GM21723 (cell line): ENCODE measurements around the gene FEZ2.

Source experiments
- ATAC-seq: cut with Tn5 transposase; IDR thresholded peaks from one replicate; pipeline ENCODE4 v1.9.1; 2021; ENCODE audit warnings: mild to moderate bottlenecking, moderate library complexity; ENCODE audit not compliant: unreplicated experiment

The FEZ2 gene

GRCh38 chr2:36587556-36587955 lies 10.4 kb downstream of the FEZ2 start:
- ATAC-seq = no peak

DNA sequence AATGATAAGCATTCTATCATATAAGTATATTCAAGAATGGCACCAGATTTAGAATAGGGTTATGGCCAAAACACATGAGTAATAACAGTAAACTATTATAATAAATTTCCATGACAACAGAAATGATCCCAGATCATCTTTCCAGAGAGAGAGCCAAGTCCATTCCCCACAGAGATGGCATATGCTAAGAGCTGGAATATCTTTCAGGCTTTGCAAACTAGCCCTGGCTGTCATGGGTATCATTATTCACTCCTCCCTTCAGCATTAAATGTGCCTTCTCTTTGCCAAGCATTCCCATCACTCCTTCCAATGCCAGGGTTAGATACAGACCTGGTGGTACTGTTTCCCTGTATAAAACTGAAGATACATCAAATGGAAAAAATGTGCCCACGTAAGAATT lies 10.9 kb downstream of the FEZ2 start:
- no peak for ATAC-seq

- ATAC-seq = no peak
Observed at GRCh38 chr2:36586672-36587071, 11.3 kb downstream of the FEZ2 start.

- ATAC-seq = no peak
Observed at GRCh38 chr2:36584148-36584794, 13.7 kb downstream of the FEZ2 start.

GRCh38 chr2:36582951-36583350 lies 15.0 kb downstream of the FEZ2 start:
- ATAC-seq = no peak

DNA sequence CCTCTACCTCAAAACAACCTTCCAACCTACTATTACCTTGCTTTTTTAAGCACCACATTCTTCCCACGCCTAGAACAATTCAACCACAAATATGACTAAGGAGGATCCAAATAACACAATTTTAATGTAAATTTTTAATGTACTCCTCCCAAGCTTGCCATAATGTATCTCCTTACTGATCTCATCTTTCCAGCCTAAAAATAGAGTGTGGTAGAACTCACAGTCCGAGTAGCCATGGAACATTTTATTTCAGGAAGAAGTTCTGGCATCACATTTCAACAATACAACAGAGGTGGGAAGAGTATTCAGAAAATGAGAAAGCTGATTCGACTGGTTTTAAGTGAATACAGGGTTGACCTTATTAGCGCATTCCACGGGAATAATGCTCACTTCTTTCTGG lies 15.4 kb downstream of the FEZ2 start:
- no peak for ATAC-seq

DNA sequence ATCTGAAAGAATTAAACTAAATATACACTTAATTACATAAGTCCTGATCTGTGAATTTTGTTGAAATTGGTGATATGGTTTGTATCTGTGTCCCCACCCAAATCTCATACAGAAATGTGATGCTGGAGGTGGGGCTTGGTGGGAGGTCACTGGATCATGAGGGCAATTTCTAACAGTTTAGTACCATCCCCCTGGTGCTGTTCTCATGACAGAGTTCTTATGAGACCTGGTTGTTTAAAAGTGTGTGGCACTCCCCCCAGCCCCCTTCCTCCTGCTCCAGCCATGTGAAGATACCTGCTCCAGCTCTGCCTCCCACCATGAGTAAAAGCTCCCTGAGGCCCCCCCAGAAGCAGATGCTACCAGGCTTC lies 18.7 kb downstream of the FEZ2 start:
- no peak for ATAC-seq

DNA sequence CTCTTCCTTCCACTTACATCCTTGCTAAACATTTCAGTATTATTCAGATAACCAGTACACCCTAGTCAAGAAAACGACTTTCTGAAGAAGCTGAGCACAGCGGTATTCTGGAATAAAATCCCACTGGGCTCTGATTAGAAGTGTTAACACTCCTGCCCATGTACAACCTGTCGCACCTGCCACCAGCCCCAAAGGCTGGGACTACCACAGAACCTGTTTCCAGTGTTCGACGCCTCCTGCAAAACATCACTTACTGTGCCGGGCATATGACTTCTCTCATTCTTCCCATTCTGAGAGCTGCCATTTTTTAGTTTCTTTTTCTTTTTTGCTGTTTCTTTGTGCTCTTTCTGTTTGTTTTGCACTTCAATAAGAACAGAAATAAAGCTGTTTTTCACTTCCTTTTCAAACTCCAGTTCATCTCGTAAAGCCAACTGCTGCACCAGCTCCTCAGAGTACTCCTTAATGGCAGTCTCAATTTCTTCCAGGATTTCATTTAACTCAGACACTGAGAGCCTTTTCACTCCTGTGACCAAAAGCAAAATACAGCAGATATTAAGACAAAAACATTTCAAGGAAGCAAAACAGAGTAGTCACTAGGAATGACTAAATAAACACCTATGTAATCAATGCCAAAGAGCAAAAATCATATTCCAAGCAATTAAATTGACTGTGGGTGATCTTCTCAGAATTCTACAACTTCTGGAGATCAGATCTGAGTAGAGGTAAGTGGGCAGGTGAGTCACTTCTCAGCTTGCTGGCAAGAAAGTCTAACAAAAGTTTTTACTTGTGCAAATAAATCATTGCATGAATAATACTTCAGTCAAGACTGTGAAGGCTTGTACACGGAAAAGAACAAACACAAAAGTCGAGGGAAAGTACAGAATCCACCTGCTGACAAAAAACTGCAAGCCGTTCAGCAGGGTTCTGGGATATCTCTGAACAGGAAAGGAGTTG lies 19.3 kb downstream of the FEZ2 start:
- ATAC-seq = peak; percentile 57

DNA sequence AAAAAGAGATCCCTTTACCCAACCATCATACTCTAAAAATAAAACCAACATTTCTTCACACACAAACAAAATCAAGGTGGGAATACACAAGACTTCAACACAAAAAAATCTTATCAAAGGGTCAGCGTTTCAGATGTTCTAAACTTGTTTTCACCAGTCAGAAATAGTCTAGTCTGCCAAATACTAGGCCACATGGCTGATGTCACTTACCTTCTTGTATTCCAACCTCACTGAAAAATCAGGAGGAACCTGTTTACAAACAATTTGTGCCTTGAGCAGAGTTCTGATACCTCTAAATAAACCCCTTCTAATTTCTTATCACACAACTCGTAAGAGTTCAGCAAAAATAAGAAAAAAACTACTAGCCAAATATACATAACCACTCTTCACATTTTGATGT lies 20.1 kb downstream of the FEZ2 start:
- ATAC-seq = no peak

- no peak for ATAC-seq
Observed at GRCh38 chr2:36574560-36574959, 23.4 kb downstream of the FEZ2 start.

DNA sequence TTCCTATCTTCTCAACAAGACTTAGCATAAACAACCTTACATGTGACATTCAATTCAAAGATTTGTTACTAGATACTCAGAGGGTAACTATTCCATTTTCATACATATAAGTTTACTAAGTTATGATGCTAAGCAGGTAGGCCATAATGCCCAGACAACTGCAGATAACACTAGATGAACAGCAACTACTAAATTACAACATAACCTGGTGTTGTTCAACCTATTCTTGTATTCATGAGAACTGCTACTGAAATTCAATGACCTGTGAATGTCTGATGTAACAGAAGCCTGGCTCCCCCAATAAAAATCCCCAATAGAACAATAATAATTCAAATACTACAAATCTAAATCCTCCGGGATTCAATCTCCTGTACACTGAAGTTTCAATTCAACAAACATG lies 24.8 kb downstream of the FEZ2 start:
- no peak for ATAC-seq

DNA sequence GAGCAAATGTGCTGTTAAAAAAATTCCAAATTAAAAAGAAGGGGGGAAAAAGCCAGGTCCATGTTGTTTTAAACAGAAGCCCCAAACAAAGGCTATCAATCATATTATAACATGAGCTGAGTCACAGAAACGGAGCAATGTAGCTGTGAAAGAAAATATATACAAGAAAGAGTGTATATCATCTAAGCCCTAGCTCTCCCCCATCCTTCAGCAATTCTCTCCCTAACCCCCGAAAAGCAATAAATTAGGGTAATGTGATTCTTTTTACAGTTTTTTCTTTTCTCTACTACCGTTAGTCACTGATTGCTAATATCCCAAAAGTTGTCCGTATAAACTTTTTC lies 25.3 kb downstream of the FEZ2 start:
- ATAC-seq = no peak

DNA sequence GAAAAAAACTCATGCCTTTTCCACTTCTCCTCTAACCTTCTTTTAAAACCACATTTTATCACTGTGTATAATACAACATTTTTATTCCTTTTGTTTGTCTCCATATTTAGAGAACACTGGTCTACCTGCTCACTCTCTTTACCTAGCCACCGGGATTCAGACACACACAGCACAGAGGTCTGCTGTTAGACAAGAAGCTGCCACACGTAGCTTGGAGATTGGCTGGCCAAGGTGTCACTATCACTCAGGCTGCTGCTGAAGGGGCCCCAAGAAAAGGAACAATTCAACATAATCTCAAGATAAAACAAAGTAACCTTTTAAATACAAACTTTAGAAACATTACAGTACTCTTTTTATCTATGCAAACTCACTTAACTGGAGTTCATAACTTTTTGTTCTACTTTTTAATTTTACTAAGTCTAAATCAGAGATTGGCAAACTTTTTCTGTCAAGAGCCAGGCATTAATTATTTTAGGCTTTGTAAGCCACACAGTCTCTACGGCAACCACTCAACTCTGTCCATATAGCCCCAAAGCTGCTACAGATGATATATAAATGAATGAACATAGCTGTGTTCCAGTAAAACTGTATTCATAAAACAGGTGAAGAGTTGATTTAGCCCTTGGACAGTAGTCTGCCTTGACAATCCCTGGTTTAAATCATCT lies 25.8 kb downstream of the FEZ2 start:
- no peak for ATAC-seq

GRCh38 chr2:36570416-36570815 lies 27.6 kb downstream of the FEZ2 start:
- ATAC-seq = no peak

DNA sequence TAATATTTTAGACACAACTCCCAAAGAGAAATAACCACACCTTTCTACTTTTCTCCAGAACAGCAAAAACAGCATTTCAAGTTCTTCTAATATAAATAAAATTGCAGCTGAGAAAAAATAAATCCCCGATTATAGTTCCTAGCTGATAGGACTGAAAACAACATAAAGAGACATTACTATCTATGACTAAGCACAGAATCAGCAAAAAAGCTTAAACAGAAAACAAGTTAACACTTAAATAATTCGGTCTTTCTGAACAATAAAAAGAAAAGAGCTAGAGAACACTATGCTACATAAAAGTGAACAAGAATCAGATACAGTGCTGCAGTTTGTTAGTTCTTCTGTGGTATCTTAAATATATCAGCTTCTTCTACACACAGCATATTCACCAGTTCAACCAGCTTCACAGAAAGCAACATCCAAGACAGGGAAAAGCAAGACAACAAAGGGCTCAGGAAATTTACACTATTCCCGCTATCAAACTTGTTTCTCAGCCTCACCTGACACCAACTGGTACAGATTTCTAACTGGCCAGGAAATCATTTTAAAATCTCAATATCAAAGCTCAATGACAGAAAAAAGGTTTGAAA lies 28.6 kb downstream of the FEZ2 start:
- ATAC-seq = no peak

GRCh38 chr2:36568516-36569246 lies 29.3 kb downstream of the FEZ2 start:
- ATAC-seq = no peak

DNA sequence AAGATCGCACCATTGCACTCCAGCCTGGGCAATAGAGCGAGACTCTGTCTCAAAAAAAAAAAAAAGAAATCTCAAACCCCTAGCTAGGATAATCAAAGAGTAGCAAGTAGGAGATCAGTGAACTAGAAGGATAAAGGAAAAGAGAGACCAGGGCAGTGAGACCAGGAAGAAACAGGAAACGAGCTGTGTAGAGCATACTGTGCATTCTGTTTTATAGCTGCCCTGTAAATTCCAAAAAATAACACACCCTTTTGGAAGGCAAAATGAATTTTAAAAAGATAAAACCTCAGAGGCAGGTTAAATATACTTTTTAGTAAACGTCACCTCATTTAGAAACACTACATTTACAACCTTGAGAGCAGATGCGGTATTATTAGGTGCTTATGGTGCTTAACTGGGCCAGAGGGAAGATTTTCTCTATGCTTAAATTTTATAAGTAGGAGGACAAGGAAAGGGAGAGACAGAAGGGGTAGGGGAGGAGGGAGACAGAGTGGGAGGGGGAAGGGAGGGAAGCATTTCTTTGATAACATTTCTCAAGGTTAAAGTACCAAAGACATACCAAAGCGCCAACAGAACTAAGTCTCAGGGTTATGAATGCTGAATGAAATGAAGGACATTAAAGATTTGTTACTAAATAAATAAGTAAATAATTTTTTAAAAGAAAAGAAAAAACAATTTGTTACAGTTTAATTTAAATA lies 30.1 kb downstream of the FEZ2 start:
- no peak for ATAC-seq

- no peak for ATAC-seq
Observed at GRCh38 chr2:36566887-36567286, 31.1 kb downstream of the FEZ2 start.

DNA sequence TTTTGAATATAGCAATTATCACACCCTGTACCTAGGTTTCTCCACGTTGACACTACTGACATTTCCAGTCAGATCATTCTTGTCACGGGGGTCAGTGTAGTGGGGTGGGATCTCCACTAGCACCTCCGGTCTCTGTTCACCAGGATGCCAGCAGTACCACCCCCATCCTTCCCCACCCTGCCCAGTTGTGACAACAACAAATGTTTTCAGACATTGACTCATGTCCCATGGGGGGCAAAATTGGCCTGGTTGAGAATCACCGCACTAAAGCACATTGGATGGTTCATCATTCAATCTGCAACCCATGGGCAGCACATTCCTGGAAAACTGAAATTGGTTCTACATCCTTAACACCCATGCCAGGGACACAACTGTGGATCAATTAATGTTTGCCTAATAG lies 32.3 kb downstream of the FEZ2 start:
- ATAC-seq = no peak

GRCh38 chr2:36564377-36564930 lies 33.5 kb downstream of the FEZ2 start:
- ATAC-seq = no peak
